NOMO-1 treated with dmso at 0.1 percent for 144 hours (cell line): Measurements from ENCODE around the gene OR8D1.

ENCODE experiments used
- DNase-seq: peaks from one replicate; lab custom pipeline; 2025; ENCODE audit not compliant: unreplicated experiment; lab: John Stamatoyannopoulos, UW

Gene OR8D1

DNA sequence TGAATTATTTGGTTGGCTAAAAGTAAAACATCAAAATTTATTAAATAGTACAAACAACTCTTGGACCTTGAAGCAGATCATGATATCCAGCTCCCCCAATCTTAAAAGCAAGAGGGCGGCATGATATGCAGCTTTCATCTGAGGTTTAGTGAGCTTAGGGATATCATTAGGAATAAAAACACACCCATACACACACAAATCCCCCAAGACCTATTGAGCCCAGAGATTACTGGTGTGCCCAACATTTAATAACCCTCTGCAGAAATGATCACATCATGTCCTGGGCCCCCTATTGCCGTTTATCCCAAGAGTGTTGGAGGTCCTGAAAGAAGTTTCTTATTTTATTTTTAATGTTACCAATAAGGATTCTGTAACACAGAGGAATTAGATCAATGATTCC, at the start of gene OR8D1:
Gene OR8D1 (minus strand): TSS at position 101 of the 400 bp plus-strand sequence. CDS start 3,183 bp downstream, outside the sequence.
- DNase-seq, result no peak

DNA sequence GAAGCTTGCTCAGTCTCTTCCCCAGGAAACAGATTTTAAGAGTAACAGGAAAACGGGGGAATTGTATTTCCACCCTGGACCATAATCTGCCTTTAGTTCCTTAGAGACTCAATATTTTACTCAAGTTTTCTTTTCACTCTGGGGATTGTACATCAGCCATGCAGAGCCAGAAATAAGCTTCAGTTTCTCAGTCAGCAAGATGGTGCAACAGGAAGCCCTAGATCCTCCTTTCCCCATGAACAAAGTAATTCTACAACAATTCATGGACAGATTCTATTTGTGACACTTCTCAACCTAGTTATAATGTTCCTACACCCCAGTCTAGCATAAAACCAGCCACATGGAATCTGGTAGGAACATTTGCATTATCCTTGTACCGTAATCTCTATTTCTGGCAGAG, 45.8 kb upstream of the OR8D1 start:
- DNase-seq, result no peak

DNA sequence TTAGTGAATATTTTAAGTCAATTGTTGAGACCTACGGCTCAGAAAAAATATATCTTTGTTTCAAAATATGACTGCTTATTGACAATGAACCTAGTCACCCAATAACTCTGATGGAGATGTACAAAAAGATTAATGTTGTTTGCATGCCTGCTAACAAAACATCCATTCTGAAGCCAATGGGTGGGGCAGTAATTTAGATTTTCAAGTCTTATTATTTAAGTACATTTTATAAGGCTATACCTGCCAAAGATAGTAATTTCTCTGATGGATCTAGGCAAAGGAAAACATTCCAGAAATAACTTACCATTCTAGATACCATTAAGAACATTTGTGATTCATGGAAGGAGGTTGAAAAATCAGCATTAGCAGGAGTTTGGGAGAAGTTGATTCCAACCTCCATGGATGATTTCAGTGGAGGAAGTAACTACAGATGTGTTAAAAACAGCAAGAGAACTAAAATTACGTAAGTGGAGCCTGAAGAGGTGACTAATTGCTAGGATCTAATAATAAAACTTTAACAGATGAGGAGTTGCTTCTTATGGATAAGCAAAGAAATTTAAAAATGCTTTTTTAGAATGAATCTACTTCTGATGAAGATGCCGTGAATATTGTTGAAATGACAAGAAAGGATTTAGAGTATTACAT, 32.7 kb upstream of the OR8D1 start:
- DNase-seq, result peak; percentile 14

DNA sequence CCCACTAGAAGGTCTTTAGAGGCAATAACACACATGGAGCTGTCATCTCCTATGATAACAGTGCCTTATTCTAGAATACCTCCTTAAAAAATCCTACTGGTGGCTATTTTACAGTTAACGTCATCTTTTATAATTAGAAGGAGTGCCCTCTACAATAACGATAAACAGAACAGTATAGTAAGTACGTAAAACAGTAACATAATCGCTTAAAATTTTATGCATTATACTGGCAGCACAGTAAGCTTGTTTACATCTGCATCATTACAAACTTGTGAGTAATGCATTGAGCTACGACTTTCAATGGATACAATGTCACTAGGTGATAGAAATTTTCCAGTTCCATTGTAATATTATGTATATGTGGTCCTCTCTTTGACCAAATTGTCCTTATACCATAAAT, 30.6 kb upstream of the OR8D1 start:
- DNase-seq, result no peak

DNA sequence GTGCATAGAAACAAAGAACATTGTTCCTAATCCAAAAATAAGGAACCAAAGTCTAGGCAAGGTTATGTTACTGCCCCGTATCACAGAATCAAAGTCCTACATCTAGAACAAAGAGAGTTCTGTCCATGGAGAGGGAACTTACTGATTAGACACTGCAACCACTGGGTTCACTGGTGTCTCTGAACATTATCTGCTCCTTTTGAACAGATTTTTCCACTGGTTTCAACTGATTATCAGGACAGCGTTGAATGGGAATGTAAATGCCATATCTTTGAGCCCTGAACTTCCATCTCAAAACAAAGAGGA, 26.3 kb upstream of the OR8D1 start:
- DNase-seq, result no peak

DNA sequence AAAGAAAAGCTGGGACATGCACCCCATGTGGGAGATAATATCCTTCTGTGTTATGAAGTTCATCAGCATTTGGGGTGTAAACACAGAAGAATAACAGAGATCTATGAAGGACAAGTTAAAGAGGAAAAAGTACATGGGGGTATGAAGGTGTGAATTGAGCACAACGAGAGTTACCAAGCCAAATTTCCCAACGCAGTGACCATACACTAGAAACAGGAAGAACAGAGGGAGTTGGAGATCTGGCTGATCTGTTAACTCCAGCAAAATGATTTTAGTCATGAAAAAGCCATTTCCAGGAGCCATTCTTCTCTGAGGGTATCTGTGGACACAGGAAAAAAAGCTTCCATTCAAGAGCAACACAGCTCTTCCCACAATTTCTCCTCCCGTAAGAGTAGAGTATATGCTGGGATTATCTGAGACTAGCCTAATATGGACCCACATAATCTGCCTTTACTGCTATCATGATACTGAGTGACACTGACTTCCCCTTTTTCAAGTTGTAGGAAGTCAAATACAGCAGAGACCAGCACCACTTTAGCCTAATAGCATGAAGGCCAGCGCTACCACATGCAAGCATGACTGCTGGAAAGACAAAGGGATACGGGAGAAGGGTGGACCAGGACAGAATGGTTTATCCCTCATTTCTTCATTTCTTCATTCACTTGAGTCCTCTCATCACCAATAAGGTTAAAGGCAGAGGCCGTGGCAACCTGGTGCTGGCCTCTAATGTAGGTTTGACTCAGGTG, 25.8 kb upstream of the OR8D1 start:
- peak; percentile 10 for DNase-seq

DNA sequence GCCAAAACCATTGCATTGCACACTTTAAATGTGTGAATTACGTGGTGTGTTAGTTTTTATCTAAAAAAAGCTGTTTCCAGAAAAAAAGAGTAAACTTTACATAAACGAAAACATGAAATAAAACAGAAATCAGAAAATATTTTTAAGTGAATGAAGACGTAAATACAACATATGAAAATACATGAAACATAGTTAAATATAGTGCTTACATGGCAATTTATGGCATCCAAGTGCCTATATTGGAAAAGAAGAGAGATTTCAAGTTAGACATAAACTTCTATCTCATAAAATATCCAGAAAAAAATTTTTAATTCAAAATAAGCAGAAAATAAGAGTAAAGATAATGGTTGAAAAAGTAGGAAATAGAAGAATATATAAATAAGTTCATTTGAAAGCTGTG, 18.1 kb upstream of the OR8D1 start:
- DNase-seq, result no peak

DNA sequence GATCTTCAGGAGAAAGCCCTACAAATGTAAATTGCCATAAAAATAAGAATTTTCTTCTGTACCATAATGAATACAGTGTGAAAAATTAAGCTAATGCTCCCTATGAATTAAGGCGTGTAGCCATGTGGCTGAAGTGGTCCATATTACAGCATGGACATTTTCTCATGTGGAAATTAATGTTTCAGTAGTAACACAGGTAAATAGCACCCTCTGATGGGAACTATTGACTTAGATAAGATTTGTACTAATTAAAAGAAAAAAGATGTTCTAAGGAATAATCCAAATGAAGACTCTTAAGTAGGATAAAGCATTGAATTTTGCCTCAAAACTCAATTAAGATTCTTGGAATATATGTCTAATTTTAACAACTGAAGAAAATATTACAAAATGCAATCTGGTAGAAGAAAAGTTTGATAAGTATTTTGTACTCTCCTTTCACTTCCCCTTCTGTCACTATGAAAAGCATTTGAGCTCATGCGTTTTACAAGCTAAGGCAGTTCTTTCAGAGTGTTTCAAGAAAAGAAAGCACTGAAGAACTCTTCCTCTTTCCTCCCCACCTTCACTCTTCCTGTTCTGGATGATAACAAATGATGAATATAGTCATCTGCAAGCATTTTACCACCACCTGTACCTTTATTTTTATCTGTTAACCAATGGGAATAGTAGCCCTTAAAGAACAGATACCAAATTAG, 16.2 kb upstream of the OR8D1 start:
- DNase-seq, result peak; percentile 86

DNA sequence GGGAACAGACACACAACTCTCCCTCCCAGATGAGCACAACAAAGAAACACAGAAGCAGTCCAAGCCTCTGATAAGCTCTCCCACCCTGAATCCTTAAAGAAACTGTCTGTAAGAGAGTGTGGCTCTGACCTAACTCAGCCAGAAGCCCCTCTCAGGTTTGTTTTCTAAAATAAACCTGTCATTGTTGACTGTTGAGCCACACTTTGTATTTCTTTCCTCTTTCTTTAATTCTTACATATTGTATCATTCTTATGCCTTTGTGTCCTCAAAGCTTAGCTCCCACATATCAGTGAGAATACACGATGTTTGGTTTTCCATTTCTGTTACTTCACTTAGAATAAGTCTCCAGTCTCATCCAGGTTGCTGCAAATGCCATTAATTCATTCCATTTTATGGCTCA, 14.0 kb upstream of the OR8D1 start:
- no peak for DNase-seq

DNA sequence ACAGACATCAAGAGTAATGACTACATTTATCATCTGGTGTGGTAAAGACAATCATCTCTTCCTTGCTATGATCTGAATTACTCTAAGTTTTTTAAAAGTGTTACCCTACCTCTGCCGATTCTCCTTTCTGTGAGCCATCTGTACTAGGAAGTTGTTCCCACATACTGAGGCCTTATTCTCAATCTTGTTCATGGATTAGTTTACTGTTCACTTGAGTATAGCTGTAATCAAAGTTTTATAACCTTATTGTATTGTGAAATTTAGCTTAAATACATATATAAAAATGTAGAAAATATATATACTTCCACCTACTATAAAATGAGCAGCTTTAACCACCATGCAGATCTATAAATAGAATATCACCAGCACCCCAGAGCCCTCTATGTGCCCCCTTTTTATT, 8.6 kb upstream of the OR8D1 start:
- DNase-seq, result no peak

DNA sequence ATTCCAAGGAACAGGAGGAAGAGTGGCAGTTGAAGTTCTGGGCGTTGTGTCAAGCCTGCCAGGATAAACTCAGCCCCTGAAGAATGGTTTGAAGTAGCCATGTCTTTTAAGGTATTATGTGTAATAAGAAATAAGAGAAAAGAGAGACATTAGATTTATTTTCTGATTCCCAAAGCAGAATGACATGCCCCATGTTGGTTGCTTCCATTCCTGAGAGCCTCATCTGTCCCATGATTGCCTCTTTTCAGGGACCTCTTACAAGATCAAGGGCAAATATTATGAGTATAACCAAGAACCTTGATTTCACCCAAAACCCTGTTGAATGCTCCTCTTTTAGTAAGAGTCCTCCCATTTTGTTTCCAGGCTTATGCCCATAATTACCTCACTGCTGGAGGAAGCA, 6.3 kb upstream of the OR8D1 start, which contains the start of gene OR8D2:
Gene OR8D2 (minus strand): TSS at position 101 of the 400 bp plus-strand sequence. CDS start 0 bp downstream, at position 101.
- no peak for DNase-seq

DNA sequence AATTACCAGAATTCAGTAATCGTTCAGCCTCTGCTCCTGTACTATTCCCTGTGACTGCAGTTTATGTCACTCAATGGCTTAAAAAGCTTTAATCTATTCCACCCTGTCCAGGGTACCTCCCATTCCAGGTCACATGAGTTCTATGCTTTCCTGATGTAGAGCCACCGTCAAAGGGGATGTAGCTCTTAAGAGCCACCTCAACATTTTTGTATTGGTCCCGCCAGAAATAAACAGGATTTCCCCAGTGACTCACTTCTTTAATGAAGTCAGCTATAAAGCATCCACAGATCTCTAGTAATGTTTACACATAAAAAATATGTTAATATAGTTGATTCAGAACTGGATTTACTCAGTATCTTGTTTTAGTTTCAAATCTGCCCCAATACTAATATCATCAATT, 1.3 kb upstream of the OR8D1 start:
- no peak for DNase-seq

DNA sequence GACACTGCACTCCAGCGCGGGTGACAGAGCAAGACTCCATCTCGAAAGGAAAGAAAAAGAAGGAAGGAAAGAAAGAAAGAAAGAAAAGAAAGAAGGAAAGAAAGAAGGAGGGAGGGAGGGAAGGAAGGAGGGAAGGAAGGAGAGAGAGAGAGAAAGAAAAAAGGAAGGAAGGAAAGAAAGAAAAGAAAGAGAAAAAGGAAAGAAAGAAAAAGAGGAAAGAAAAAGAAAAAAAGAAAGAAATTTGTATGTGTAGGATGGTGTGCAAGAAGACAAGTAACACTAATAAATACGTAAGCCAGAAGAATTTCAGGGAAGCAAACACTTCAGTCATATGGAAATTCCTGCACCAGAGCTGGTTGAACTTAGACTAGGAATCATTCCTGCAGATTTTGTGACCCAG, 618 bp downstream of the OR8D1 start:
- DNase-seq, result no peak

DNA sequence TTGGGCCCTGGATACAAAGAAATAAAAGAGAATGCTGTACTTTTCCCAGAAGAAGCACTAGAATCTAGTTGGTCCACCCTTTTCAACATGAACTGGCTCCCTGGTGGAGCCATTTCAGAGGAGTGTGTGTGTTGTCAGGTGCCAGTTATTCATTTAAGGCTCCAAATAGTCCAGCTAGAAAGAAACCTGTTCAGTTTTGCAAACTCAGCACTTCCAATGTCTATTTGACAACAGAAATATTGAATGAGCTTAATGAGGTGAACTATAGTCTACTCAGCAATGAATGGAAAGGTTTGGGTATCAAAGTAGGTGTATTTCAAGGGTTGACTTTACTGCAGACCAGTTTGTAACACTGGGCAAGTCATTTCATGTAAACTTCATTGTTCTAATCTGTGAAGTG, 2.1 kb downstream of the OR8D1 start:
- no peak for DNase-seq

DNA sequence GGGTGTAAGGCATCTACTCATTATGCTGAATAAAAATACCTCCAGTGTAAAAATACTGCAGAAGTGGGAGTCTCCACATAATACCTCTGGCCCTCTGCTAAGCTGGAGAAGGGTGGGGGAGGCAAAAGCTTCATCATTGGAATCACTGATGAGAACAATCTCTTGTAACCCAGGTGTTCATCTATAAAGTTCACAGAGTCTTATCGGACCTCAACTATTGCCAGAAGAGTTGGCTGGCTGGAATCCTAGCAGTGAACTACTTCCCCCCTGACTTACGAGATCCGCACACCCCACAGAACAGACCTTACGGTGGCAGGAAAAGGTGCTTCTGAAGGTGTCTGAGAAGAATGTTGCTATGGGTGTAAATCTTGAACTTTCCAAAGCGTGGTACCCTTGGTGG, 2.5 kb downstream of the OR8D1 start:
- DNase-seq, result no peak

DNA sequence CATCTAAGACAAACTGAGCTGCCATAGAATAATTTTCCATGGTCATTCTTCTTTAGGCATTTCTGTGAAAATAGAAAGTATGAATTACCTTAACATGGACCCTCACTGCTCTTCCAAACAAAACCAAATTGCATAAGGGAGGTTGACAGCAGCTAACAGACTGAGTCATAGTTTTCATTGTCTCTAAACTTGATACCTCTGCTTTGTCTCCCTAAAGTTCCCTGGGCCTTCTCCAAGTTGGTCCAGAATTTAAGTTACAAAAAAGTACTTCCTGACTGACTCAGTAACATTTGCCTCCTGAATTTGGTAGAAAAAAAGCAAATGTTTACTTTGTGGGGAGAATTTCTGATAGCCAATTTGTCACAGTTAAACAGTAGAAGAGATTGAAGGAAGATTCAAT, 3.0 kb downstream of the OR8D1 start:
- no peak for DNase-seq

DNA sequence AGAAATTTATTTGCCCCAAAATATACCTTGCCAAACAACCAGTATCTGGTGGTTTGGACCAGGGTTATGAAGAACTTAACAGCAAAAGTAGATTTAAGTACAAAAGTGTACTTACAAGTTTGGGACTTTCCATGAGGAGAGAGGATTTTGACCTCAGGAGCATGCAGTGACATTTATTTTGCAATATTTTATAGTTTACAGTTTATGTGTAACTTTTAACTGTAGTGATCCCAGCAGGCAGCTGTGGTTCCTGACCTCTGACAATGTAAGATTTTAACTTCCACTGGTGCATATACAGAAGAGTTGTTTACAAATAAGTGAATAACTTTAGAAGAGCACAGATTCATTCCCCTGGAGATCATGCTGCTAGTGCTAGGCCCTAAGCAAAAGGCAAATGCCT, 6.7 kb downstream of the OR8D1 start:
- no peak for DNase-seq

DNA sequence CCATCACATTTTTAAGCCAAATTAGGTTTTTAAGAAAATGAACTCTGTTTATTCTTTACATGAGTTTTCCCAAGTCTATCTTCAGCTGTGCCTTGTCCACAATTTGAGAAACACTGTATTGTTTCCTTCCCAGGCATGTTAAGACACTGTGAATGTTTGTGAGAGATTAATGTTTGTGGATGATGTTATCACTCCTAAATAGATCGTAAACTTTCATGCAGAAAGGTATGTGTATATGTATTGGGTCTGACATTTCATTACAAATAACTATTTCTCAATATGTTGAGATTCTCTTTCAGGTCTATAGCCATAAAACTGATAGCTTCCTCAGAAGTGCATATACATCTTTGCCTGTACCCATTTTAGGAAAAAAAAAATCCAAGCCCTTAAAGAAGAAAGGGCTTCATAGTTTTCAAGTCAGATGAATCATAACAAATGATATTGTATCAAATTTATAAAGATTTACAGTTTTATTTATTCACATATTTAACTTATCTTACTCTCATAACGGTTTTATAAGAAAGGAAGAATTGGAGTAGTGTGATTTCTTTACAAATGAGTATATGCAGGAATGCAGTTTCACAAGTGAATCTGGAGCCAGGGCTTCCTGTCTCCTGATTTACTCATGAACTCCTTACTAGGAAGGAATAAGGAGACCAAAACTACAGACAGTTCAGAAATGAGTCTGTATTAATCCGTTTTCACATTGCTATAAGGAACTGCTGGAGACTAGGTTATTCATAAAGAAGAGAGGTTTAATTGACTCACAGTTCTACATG, 11.2 kb downstream of the OR8D1 start:
- DNase-seq, result no peak

DNA sequence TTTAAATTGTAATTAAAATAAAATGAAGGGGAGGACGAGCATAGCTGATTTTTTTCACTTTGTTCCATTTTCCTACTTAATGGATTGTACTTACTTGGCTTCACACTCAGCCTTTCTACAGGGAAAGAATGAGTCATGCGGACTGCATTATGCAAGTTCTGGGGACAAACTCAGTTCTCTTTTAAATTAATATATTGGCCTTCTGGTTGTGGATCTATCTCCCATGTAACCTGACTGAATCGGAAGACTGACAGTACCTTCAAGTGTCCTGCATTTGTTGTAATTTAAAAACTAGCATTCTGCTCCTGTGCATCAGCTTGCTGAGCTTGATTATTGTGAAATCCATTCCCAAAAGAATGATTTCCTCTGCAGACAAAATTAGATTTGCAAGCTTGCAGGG, 12.2 kb downstream of the OR8D1 start:
- no peak for DNase-seq

DNA sequence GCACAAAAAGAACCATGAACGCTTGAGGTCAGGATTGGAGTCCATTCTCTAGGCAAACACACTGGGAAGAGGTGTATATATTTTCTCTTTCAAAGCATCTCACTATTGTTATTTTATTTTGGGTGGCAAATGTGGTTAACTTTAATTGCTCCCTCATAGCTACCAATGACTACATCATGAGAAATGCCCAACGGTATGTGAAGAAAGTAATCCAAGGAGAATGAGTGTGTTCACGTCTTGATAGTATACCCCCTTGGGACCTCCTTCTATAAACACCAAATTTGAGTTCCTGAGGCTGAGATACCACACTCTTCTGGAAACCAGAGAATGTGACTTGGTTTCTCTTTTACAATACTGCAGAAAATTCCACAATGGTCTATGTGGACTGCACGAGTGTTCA, 15.8 kb downstream of the OR8D1 start:
- DNase-seq, result no peak

DNA sequence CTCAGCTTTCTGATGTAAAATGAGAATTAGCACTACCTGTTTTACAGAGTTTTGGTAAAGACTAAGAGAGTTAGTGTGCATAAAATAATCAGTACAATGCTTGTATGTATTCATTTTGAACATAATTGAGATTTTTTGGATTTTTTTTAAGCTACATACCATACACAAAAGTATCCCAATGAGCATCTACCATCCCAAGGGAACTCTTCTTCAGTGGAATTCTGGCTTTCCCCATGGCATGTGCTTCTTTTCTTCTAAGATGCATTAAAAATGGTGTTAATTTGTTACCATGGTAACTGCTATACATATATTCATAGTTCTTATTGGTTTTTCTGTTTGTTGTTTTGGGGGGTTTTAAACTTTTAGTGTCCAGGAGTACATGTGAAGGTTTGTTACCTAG, 17.7 kb downstream of the OR8D1 start:
- no peak for DNase-seq

DNA sequence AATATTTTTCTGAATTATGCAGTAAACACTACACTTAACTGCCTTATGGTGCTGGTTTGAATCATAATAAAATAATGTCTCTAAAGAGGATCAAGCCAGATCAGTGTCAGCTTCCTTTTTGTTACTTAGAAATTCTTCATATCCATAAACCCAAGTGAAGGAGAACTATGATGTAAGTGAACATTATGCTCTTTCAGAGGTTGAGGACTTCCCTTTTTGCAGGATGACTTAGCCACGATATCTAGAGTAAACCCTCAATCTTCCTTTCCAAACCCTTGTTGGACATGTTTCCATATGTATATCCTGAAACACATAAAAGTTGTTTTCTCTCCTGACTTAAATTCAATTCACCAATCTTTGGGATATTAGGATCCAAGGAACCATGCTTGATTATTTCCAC, 19.1 kb downstream of the OR8D1 start:
- DNase-seq, result peak; percentile 48
